GM12891 (cell line): ENCODE data around the gene CMKLR1.

ENCODE experiments used
- POLR2A ChIP-seq: IDR thresholded peaks from 2 replicates; pipeline ENCODE4 v1.6.1; 2011; ENCODE audit warnings: low read depth, low read length, control low read depth
- POLR2AphosphoS5 ChIP-seq: IDR thresholded peaks from 2 replicates; pipeline ENCODE4 v1.6.1; 2011; ENCODE audit warnings: low read depth, low read length, control low read depth

- TF ChIP-seq POLR2A = no peak
- no peak for TF ChIP-seq POLR2AphosphoS5
Observed at GRCh38 chr12:108327621-108328344, 11.3 kb downstream of the CMKLR1 start.
